ENCODE results near the gene MAFF. TPM values are rescaled to one million over a fixed set of nuclear protein-coding genes. Genes with fewer than 3 reads are reported as not detected.

The MAFF gene
- total RNA-seq, 1 donor from 2014 or later = 4.7 TPM

- no peak for DNase-seq
- Histone ChIP-seq H3K4me3 (peak overlapping the region; percentile 83), H3K36me3 (no peaks in the 10 kb centered on the region), H3K4me1 (peaks cover 42% of the 10 kb centered on the region), H3K9me3 (replicated peaks) (no peaks in the 10 kb centered on the region), H3K27ac (replicated peaks) (peak overlapping the region; percentile 97), H3K27me3 (ENCODE audit: low read depth) (no peaks in the 10 kb centered on the region)
- intact Hi-C loops (cut with micrococcal nuclease) = no loop called here
- TF ChIP-seq CTCF (IDR thresholded peaks at IDR 0.05; ENCODE audit: borderline replicate concordance) = no peak
These were observed 1.5 kb downstream of the MAFF start for GRCh38 chr22:38203090-38203810.

GRCh38 chr22:38203855-38204514 lies 2.2 kb downstream of the MAFF start:
- DNase-seq = no peak
- peak overlapping the region; percentile 97 for H3K27ac ChIP-seq (replicated peaks)
- peak overlapping the region; percentile 83 for H3K4me3 ChIP-seq
- intact Hi-C loops (cut with micrococcal nuclease) = no loop called here
- no peak for TF ChIP-seq CTCF (IDR thresholded peaks at IDR 0.05; ENCODE audit: borderline replicate concordance)
- no peaks in the 10 kb centered on the region for H3K36me3 ChIP-seq
- no peaks in the 10 kb centered on the region for H3K9me3 ChIP-seq (replicated peaks)
- peaks cover 45% of the 10 kb centered on the region for H3K4me1 ChIP-seq
- no peaks in the 10 kb centered on the region for H3K27me3 ChIP-seq (ENCODE audit: low read depth)

DNA sequence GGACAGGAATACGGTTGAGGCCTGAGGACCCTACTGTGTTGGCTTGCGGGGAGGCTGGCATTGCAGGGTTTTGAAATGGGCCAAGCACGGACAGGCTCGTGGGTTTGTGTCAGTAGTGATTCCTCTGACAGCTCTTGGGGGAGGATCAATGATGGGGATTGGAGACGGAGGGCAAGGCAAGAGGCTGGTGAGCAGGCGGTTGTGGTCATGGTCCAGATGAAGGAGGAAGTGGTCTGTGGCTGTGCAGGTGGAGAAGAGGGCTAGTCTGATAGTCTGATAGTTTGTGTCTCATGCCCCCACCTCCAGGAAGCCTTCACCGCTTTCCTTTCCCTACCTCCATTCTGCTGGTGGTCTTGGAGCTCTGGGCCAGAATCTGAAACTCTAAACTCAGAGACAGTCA lies 3.0 kb downstream of the MAFF start:
- Histone ChIP-seq H3K4me1 (peaks cover 45% of the 10 kb centered on the region), H3K9me3 (replicated peaks) (no peaks in the 10 kb centered on the region), H3K36me3 (no peaks in the 10 kb centered on the region), H3K27ac (replicated peaks) (peak overlapping the region; percentile 97), H3K4me3 (no peak overlapping the region), H3K27me3 (ENCODE audit: low read depth) (no peaks in the 10 kb centered on the region)
- no peak for TF ChIP-seq CTCF (IDR thresholded peaks at IDR 0.05; ENCODE audit: borderline replicate concordance)
- intact Hi-C loops (cut with micrococcal nuclease) = no loop called here
- DNase-seq = no peak

DNA sequence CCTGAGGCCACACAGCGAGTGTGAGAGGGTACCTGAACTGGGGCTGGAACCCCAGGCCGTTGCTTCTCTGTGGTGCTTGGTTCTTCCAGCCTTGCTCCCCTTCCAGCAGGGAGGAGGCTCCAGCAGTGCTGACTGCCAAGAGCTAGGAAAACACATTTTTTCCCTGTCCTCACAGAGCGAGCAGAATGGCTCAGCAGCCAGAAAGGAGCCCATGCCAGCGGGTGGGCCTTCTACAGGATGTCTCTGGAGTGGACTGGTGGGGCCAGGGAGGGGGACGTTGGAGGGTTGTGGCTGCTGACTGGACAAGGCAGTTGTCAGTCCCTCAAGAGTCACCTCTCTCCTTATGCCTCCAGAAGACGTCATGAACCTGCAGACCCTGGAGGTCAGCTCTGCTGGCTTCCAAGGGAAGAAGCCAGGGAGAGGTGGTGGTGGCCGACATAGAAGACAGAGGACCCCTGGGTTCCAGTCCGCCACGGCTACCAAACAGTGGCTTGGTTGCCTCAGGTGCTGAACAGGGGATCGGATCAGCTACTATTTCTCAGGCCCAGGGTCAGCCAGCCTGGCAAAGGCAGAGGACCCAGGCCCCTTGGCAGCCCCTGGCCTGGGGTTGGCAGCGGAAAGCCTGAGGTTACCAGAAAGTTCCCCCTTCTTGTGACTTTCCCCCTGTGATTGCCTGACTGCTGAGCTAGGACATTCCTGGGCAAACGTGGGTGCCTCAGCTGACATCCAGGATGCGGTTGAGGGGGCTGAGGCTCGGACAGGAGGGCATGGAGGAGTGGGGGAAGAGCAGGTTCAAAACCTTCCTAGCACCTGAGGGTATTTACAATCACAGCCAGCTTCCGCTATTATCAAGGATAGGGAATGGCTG lies 3.7 kb downstream of the MAFF start:
- Histone ChIP-seq H3K36me3 (no peaks in the 10 kb centered on the region), H3K9me3 (replicated peaks) (no peaks in the 10 kb centered on the region), H3K4me1 (peaks cover 45% of the 10 kb centered on the region), H3K27ac (replicated peaks) (peak overlapping the region; percentile 97), H3K4me3 (no peak overlapping the region), H3K27me3 (ENCODE audit: low read depth) (no peaks in the 10 kb centered on the region)
- intact Hi-C loops (cut with micrococcal nuclease) = no loop called here
- no peak for TF ChIP-seq CTCF (IDR thresholded peaks at IDR 0.05; ENCODE audit: borderline replicate concordance)
- peak; percentile 83 for DNase-seq

- Histone ChIP-seq H3K9me3 (replicated peaks) (no peaks in the 10 kb centered on the region), H3K4me1 (peaks cover 29% of the 10 kb centered on the region), H3K27me3 (ENCODE audit: low read depth) (no peaks in the 10 kb centered on the region), H3K4me3 (no peak overlapping the region), H3K27ac (replicated peaks) (no peak overlapping the region), H3K36me3 (no peaks in the 10 kb centered on the region)
- TF ChIP-seq CTCF (IDR thresholded peaks at IDR 0.05; ENCODE audit: borderline replicate concordance) = no peak
- intact Hi-C loops (cut with micrococcal nuclease) = no loop called here
- no peak for DNase-seq
These were observed 6.2 kb downstream of the MAFF start for GRCh38 chr22:38207898-38208432.
